Measurements from ENCODE around the gene NCAPD2. TPM values are rescaled to one million over a fixed set of nuclear protein-coding genes. Genes with fewer than 3 reads are reported as not detected.
A peak's percentile ranks its signal among the peaks of the same experiment; 100 is the strongest.

NCAPD2 gene
- total and polyA plus RNA-seq, 2 of the 4 experiments (the other 2 are of a cell fraction) = 35.6 to 57.9 TPM

DNA sequence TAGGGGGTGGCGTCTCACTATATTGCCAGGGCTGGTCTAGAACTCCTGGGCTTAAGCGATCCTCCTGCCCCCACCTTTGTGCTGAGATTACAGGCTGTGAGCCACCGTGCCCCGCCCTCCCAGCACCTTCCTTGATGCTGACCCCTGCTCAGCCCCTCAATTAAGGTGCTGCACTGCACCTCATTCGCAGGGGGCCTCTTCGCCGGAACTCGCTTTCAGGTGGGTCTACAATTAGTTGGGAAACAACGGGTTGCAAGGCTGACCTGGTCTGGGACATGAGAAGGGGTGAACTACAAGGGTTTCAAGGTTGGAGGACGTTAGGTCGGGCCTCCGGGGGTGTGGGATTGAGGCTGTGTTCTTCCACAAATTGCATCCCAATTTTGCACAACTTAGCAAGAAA lies 75.4 kb downstream of the NCAPD2 start:
- H3K4ac ChIP-seq (ENCODE audit: low read depth, low read length) = no peak overlapping the region
- no peak overlapping the region for H3K27ac ChIP-seq (ENCODE audit: insufficient read depth, low read length)
- H3K18ac ChIP-seq (ENCODE audit: low read depth, low read length) = no peak overlapping the region
- no peak overlapping the region for H2AK5ac ChIP-seq (ENCODE audit: low read depth, low read length)
- no peak overlapping the region for H3K9ac ChIP-seq (ENCODE audit: low read depth, low read length)
- H4K8ac ChIP-seq (ENCODE audit: low read depth in 2 of 2, low read length in 2 of 2) = no peak overlapping the region
- H3K4me3 ChIP-seq (ENCODE audit: insufficient read depth, low read depth, low read length) = no peak overlapping the region
- no peaks in the 10 kb centered on the region for H3K4me1 ChIP-seq (ENCODE audit: control insufficient read depth, insufficient read depth, low read length)
- H3K4me2 ChIP-seq (ENCODE audit: low read depth, low read length) = no peak overlapping the region
- H2BK5ac ChIP-seq (ENCODE audit: low read depth, low read length, poor library complexity, severe bottlenecking) = no peak overlapping the region
- in situ Hi-C loops (cut with MboI; ENCODE audit: low sequenced_read_pairs) (no loop called here), dilution Hi-C loops (cut with HindIII; ENCODE audit: low sequenced_read_pairs, unreplicated experiment) (no loop called here), intact Hi-C loops (cut with micrococcal nuclease) (no loop called here)
- H3K36me3 ChIP-seq (ENCODE audit: control insufficient read depth, insufficient read depth, low read length) = peaks cover 39% of the 10 kb centered on the region
- no peak overlapping the region for H3K14ac ChIP-seq (replicated peaks; ENCODE audit: low read depth, low read length)
- H3K23ac ChIP-seq (ENCODE audit: low read depth, low read length) = no peak overlapping the region; the same call in 1 of the 2 replicates
- H2BK15ac ChIP-seq (ENCODE audit: low read depth, low read length) = no peak overlapping the region
- ChIA-PET CTCF (no interaction called here), POLR2A (ENCODE audit: unreplicated experiment) (no interaction called here)
- H3K79me1 ChIP-seq (ENCODE audit: low read depth in 1 of 2, low read length in 2 of 2) = peaks cover 22 to 51% of the 10 kb centered on the region in 2 experiments
- 70% methylated on average over 2 of the region's 12 CpGs; no CpG with 5 or more reads in 1 of the 2 experiments for WGBS, 2 experiments (ENCODE audit: extremely low coverage in 2 of 2, insufficient read length in 1 of 2)
- H3K56ac ChIP-seq (ENCODE audit: extremely low read depth, insufficient read depth, low read length) = no peak overlapping the region
- no peak overlapping the region for H2BK120ac ChIP-seq (ENCODE audit: low read depth, low read length)
- peaks cover 4% of the 10 kb centered on the region; the same call in 1 of the 2 replicates for H3K9me1 ChIP-seq (ENCODE audit: insufficient read depth, low read length)
- no peaks in the 10 kb centered on the region for H3K9me3 ChIP-seq (ENCODE audit: control insufficient read depth, insufficient read depth, low read length)
- H2AK9ac ChIP-seq (replicated peaks; ENCODE audit: low read depth, low read length, poor library complexity) = peak overlapping the region; percentile 85
- no peak overlapping the region for H2AFZ ChIP-seq (replicated peaks; ENCODE audit: low read length, poor library complexity)
- H4K5ac ChIP-seq (ENCODE audit: low read depth, low read length) = no peak overlapping the region
- no peak overlapping the region for H2BK20ac ChIP-seq (ENCODE audit: low read depth, low read length)
- BruUV-seq (replicated peaks) = no TSS peak
- peaks cover 5% of the 10 kb centered on the region for H4K20me1 ChIP-seq (ENCODE audit: insufficient read depth, low read length)
- TF ChIP-seq CHD1 (IDR thresholded peaks at IDR 0.05; ENCODE audit: low read depth, low read length) = no peak
- TF ChIP-seq, protein P1, sequence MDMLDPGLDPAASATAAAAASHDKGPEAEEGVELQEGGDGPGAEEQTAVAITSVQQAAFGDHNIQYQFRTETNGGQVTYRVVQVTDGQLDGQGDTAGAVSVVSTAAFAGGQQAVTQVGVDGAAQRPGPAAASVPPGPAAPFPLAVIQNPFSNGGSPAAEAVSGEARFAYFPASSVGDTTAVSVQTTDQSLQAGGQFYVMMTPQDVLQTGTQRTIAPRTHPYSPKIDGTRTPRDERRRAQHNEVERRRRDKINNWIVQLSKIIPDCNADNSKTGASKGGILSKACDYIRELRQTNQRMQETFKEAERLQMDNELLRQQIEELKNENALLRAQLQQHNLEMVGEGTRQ (IDR thresholded peaks at IDR 0.05; ENCODE audit: low read depth, low read length) = no peak
- H4K91ac ChIP-seq (ENCODE audit: insufficient read depth, low read depth, low read length) = no peak overlapping the region
- no peak for ATAC-seq (ENCODE audit: low read depth)
- DNase-seq = no peak
- H3K27me3 ChIP-seq (ENCODE audit: control insufficient read depth, insufficient read depth, low read length) = no peaks in the 10 kb centered on the region
